GM19043 (cell line): ENCODE data around the gene DVL2.
A peak's percentile ranks its signal among the peaks of the same experiment; 100 is the strongest.
"Not testable (repeated sequence)": the region's sequence is repeated elsewhere in the genome, so short reads cannot be mapped to it uniquely, and the experiment has no call there.

Experiments
- ATAC-seq: cut with Tn5 transposase; IDR thresholded peaks from one replicate; pipeline ENCODE4 v1.9.1; 2021; ENCODE audit warnings: low read depth; ENCODE audit not compliant: unreplicated experiment

Gene DVL2

DNA sequence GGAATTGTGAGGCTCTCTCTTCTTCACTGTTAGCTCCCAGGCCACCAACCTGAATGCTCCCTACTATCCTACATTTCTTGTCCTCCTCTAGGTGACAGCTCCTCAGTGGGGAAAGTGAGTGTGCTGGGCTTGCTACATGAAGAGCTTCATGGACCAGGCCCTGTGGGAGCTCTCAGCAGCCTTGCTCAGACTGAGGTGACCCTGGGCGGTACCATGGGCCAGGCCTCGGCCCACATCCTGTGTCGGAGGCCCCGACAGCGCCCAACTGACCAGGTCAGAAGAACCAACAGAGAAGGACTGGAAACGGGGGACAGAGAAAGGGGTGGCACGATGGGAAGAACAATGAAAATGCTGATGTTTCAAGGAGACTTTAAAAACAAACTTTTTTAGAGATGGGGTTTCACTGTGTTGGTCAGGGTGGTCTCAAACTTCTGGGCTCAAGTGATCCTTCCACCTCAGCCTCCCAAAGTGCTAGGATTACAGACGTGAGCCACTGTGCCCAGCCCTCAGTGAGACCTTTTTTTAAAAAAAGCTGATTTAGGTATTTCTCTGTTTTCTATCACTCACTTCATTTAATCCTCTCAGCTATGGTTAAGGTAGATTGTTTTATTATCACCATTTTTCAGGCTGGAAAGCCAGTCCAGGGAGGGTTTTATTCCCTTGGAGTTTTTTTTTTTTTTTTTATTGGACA lies 22.6 kb upstream of the DVL2 start:
- no peak for ATAC-seq

DNA sequence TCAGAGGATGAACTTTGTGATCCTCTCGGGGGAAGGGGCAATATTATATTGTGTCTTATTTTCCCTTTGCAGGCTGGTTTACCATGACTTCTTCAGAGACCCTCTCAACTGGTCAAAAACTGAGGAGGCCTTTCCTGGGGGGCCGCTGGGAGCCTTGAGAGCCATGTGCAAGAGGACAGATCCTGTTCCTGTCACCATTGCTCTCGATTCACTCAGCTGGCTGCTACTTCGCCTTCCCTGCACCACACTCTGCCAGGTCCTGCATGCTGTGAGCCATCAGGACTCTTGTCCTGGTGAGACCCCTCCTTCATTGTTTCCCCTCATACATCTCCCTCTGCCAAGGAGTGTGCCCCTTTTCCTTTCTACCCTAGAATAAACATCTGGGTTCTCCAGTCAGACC lies 20.2 kb upstream of the DVL2 start:
- no peak for ATAC-seq

DNA sequence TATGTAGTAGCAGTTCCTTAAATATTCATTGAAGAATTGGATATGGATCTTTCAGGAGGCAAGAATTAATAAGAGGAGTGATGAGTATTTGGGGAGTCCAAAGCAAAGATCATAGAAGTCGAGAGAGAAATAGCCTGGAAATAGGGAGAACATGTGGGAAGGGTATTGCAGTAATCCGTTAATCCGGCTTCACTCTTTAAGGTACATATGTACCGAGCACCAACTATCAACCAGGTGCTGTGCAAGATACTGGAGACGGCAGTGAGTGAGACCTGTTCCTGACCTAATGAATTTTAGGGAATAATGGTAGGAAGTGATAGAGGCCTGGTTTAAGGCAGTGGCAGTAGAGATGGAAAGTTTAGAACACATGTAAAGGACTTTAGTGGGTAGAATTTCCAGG lies 18.8 kb upstream of the DVL2 start:
- ATAC-seq, result no peak

- ATAC-seq, result peak; percentile 44
Measured at GRCh38 chr17:7252176-7253043, 18.1 kb upstream of the DVL2 start, which contains the start of gene ELP5. TSS of gene ELP5 (plus strand) at chr17:7252215. CDS start at chr17:7252551, 336 bp downstream.

GRCh38 chr17:7251661-7252175 lies 17.4 kb upstream of the DVL2 start, which contains the start of gene CTDNEP1:
TSS of gene CTDNEP1 (minus strand) at chr17:7251734. CDS start at chr17:7251296, 438 bp downstream.
- ATAC-seq, result peak; percentile 76

GRCh38 chr17:7250695-7251627 lies 16.6 kb upstream of the DVL2 start:
- ATAC-seq, result no peak

DNA sequence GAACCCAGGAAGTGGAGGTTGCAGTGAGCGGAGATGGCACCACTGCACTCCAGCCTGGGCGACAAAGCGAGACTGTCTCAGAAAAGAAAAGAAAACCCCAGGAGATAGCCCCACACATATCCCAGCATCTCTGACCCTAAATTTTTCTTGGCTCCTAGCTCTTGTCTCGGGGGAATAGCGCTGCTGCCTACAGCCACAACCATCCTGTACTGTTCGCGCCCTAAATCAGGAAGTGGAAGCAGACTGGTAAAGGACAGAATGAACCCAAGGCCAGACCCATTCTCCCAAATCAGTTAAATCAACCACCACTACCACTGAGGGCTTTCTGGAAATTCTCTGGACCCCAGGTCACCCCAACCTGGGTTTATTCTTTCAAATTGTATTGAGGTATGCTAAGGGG lies 15.5 kb upstream of the DVL2 start:
- no peak for ATAC-seq

DNA sequence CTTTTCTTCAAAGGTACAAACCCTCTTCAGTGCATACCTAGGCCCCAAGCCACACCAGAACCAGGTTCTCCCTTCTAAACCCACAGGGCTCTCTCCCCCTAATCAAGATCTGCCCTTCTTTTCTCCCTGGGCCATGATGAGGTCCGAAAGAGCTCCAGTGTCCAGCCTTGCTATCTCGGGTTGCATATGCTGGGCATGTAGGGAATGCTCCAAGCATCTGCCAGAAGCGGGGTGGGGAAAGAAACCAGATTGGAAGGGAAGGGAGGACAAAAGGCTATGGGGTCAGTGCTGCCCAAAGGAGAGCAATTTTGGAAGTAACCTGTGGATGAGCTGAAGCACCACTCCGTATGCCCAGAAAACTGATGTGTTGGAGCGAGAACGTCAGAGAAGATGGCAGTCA lies 14.9 kb upstream of the DVL2 start:
- ATAC-seq, result no peak

DNA sequence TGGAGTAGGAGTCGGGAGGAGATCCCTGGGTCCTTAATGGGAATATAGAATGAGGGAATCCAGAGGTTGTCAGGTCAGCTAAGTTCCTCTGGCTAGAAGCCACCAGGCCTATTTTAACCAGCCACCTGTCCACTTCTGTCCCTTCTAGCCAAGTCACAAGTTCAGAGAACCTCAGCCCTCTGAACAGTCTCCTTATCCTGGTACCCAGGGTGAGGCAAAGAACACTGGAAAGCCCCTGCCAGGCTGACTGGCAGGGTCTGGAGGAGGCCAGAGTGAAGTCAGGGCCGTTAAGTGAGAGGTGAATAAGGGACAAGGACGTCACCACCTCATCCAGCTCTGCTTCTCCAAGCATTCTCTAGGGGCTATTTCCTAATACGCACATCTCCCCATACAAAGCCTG lies 14.5 kb upstream of the DVL2 start:
- ATAC-seq, result no peak

GRCh38 chr17:7246779-7247178 lies 12.5 kb upstream of the DVL2 start:
- no peak for ATAC-seq

DNA sequence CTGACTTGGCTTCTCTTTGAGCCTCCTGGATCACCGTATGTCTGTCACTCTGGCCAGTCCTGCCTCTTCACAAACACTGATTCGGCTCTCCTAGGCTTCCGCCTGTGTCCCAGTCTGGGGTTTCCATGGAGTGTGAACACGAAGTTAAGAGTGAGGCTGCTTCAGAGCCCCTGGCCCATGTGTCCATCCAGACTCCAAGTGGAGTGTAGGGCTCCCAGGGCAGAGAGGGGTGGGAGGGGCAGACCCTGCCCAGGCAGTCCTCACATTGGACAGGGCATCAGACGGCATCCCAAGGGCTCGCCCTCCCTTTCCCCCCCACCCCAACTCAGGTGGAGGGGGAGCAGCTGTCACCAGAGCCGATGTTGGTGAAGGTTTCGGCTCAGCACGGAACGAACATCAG lies 9.5 kb upstream of the DVL2 start:
- ATAC-seq, result not testable (repeated sequence)

DNA sequence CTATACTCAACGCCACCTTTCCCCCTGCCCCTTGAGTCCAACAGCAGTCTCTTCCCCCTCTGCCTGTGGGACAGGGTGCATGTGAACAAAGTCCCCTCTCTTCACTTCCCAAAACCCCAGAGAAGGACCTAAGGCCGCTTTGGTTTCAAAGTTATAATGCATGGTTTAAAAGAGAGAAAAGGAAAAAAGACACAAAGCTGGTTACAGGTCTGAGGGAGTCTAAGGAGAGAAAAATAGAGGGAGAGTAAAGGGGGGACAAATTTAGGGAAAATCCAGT lies 9.1 kb upstream of the DVL2 start:
- no peak for ATAC-seq

GRCh38 chr17:7242717-7243452 lies 8.6 kb upstream of the DVL2 start:
- ATAC-seq, result no peak

DNA sequence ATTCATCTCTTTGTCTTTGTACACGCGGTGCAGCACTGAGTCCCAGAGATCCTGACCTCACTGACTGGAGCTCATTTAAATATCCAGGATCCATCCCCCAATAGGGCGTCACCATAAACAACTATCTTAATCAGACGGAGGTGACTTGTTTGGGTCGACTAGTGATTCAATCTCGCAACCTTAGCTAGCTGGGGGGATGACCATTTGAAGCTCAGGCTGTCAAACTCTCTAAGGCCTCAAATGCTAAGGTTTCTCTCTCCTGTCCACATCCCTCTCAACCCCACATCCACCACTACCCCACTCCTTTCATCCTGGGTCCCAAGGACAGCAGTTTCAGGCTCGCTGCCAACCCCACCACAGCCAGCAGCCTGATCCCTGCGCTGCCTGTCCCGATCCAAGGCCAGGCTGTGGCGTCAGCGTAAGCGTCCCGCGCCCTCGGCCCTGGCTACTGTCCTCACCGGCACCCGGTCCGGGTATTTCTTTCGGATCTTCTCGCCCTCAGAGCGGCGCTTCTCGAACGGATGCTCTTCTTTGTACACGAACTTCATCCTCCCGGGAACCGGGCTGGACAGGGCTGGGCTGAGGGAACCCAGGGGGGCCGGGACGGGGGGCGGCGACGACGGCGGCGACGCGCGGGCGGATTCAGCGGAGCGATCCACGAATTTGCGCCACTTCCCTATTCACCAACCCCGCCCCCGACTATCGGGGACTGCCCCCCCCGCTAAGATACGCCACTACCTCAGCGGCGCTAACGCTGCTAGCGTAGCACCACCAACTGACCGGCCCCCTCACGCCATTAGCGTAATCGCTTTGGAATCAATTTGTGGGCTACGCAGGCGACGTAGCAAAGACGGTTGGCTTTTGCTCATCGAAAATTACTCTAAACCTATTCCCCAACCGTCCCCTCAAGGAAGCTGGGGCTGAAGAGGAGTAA lies 7.7 kb upstream of the DVL2 start, which contains the start of gene GABARAP:
Gene GABARAP (minus strand): TSS at position 667 of the 934 bp plus-strand sequence. CDS start 119 bp downstream, at position 548.
- no peak for ATAC-seq

- no peak for ATAC-seq
Measured at GRCh38 chr17:7241090-7241733, 6.9 kb upstream of the DVL2 start.

DNA sequence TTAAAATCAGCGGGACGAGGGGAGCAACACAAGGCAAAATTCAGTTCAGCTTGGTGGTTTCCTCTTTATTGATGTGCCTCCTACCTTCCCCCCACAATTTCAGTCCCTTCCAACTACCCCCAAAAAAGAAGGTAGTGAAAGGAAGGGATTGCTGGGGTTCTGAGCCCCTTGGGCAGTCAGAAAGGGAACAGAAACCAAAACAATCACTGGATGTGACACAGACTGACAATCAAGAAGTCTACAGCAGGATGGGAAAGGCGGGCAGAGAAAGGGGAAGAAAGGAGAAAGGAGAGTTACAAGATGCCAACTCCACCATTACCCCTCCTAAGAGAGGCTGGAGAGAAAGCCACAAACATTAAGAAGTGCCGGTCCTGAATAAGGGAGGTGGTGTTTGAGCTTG lies 6.1 kb upstream of the DVL2 start:
- ATAC-seq, result no peak

DNA sequence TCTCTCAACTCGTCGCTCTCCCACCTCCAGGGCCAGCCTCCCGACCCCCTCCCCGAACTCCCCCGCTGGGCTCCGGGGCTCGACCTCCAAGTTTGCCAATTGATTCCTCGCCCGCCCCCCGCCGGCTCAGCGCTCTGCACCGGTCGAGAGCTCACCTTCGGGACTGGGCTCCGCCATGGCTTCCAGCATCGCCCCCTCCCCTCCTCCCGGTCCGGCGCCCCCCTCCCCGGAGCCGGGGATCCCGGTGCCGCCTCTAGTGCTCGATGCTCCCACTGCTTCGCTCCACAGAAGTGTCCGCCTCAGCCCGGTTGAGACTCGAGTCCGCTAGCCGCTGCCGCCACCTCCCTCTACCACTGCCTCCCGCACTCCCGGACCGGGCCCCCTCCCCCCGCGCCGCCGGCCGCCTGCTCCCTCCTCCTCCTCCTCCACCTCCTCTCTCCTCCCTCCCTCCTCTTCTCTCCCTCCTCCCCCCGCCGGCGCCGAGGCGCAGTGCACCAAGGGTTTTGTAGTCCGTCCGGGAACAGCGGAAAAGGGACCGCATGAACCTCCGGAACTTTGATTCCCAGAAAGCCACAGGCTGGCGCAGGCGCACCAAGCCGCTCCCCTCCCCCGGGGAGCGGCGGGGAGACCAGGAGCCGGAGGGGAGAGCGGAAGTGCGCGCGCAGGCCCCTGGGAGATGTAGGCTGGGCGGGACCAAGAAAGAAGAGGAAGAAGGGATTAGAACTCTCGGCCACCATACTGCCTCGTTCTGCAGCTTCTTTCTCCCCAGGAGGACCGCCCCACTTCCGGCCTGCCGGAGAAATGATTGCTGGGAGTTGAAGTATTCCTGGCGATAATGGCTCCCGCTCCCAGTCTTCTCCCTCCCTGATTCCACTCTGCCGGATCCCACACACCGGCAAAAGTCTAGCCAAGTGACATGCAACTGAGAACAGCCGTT lies 5.0 kb upstream of the DVL2 start, which contains the start of gene PHF23:
Gene PHF23 (minus strand): TSS at position 367 of the 937 bp plus-strand sequence. CDS start 178 bp downstream, at position 189.
- ATAC-seq, result peak; percentile 43
